Caki2 (cell line): ENCODE results near the gene CCNG1. TPM values are rescaled to one million over a fixed set of nuclear protein-coding genes. Genes with fewer than 3 reads are reported as not detected.

ENCODE experiments used
- DNase-seq: peaks from one replicate; pipeline ENCODE4 v3.0.0-alpha.2; 2015; ENCODE audit warnings: low read depth
- in situ Hi-C: cut with HindIII; loops from 2 replicates; pipeline ENCODE4 v1.10.0; 2016; ENCODE audit warnings: low sequenced_read_pairs, low pct_unique_long_range_greater_than_20kb, mixed read lengths
- total RNA-seq: library from RNA; depleted of rRNA; stranded (reverse); fragments of >200 nt; shearing (Covaris generic); gene quantifications from 2 replicates; pipeline ENCODE4 v1.2.3, GENCODE V29; 2014; ENCODE audit warnings: low replicate concordance; rRNA removed

Gene CCNG1
- total RNA-seq, 1 experiment from 2014 or later: 288 TPM

DNA sequence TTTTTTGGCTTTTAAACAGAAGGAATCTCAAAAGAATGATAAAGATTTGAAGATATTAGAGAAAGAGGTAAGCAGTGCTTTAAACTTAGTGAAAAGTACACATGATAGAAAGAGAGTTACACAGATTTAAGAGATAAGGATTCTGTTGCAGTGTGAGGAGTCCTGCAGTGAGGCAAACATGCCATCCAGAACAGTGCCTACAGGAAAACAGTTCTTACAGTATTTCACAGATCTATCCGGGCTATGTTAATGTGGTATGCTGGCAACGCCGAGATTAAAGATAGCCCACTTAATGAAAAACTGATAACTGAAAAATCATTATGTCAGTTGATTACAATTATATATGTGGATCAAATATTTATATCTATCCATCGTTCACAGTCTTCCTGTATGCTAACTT lies 30.3 kb downstream of the CCNG1 start:
- no peak for DNase-seq
- in situ Hi-C loops: no loop called here

DNA sequence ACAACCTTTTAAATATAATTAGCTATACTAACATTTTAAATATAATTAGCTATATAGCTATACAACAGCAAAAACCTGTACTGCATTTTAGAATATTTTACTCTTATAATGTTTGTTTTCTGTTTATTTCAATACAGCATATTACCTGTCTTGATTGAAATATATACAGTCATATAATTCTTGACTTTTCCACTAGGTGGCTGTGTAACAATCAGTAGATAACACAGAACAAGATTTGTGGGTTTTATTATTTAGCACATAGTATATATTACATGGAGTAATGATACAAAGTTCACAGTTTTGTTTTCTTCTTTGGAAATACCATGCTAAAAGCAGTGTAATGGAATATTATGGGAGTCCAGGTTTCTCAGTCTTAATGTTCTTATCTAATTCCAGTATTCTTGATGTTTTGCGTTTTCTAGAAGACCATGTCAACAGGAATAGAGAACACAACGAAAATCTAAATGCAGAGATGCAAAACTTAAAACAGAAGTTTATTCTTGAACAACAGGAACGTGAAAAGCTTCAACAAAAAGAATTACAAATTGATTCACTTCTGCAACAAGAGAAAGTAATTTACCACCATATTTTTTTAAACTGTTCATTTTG lies 36.3 kb downstream of the CCNG1 start:
- no peak for DNase-seq
- in situ Hi-C loops: no loop called here

GRCh38 chr5:163475411-163475810 lies 38.0 kb downstream of the CCNG1 start:
- in situ Hi-C loops: no loop called here
- no peak for DNase-seq

DNA sequence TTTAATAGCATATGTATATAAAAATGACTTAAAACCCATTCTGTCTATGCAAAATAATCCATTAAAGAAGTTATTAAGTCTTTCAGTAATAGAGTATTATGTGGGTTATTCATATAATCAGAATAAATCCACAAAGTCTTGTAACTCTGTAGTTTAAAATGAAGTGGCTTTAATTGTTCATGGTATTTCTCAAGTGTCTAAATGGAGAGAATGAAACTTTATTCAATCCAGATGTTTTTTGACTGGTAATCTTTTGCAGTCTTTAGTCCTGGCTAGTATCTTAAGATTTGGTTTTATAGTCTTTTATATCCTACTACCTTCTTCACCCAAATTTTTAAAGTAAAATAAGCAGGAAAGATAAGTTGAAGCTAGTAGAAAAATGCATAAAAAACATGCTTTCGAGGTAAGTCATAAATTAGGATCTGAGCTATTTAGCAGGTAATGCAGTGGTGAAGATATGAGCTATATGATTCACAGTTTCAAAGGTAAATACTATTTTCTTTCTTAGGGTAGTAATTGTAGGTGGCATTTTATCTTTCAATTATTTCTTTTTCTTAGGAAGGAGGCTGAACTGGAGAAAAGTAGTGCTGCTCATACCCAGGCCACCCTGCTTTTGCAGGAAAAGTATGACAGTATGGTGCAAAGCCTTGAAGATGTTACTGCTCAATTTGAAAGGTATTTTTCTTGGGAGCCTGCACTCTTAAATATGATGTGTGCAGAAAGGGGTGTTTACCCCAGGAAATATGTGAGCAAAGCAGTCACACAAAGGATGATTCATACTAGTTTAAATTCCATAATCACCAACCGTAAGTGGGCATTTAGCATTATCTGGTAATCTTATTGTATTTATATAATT lies 41.0 kb downstream of the CCNG1 start:
- in situ Hi-C loops: no loop called here
- no peak for DNase-seq

DNA sequence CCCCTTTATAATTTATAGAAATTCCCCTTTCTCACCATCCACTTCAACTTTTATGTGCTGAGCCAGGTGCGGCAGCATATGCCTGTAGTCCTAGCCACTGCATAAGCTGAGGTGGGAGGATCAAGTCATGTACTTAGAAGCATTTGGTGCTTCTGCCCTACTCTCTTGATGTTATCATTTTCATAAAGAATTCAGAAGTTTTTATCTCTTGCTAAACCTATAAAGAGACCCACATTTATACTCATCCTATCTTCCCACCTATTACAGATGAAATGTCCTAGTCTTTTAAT lies 41.5 kb downstream of the CCNG1 start:
- no peak for DNase-seq
- in situ Hi-C loops: no loop called here

- in situ Hi-C loops: no loop called here
- DNase-seq: no peak
Observed at GRCh38 chr5:163489055-163489744, 51.8 kb downstream of the CCNG1 start.

DNA sequence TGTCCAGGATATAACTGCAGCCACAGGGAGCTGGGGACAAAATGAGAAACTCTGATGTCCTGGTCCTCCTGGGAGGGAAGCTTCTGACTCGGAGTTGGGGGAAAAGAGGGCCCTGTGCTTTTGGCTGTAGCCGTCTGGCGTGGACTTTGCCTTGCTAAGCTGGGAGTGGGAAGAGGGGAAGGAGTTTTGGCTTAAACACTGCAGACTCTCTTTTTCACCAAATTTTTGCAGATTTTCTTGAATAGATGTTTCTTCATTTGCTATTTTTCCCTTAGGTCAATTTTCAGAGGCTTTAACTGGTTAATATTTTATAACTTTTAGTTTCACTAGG lies 52.3 kb downstream of the CCNG1 start:
- no peak for DNase-seq
- in situ Hi-C loops: no loop called here

Other genes with a start within 250 kb of the CCNG1 start
- gene NUDCD2, start 22.5 kb downstream of the CCNG1 start, total RNA-seq: 17.4 and 21.5 TPM in 2 replicates
- 68.7 and 74.1 TPM in 2 replicates for gene HMMR, start 23.0 kb downstream of the CCNG1 start, total RNA-seq
- gene MAT2B, start 68.0 kb downstream of the CCNG1 start, total RNA-seq: 53.5 and 59.5 TPM in 2 replicates